Measurements from ENCODE around the gene ANKRD22. TPM values are rescaled to one million over a fixed set of nuclear protein-coding genes. Genes with fewer than 3 reads are reported as not detected.
A peak's percentile ranks its signal among the peaks of the same experiment; 100 is the strongest.
"Not testable (repeated sequence)": the region's sequence is repeated elsewhere in the genome, so short reads cannot be mapped to it uniquely, and the experiment has no call there.

ANKRD22 gene
- polyA plus RNA-seq, 3 donors, result 0.17 to 0.36 TPM; not detected in 1

DNA sequence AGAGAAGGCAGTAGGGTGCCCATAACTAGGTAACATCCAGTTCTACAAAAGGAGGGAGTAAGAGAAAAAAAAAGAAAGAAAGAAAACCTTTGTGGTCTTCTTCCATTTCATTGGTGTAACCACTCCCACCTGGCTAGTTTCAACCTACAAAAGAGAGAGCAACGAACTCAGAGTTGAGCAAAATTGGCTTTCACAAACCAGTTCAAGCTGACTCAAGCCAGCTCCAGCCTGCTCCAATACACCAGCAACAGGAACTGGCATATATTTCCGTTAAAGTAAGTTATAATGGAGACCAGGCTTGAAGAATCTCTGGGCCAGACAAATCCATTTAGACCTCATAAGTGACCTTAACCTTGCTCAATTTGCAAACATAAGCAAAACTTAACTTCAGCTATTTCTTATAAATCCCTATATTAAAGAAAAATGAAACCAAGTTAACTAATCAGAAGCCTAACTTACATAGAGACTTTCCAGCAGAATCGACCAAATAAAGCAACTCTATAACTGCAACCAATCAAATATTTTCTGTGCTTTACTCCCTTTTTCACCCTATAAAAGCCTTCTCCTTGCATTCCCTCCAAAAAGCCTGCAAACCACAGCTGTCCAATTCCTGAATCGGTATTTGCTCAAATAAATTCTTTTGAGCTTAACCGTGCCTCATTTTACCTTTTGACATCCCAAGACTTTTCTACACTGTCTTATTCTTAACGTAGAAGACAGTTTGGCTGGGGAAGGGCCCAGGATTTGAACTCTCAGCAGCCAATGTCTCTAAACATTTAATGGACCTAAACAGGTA is 10.1 kb downstream of the ANKRD22 start:
- DNase-seq (ENCODE audit: extremely low read depth in 1 of 11, low read depth in 9 of 11, low spot score in 4 of 11), result no peak

- no peak for DNase-seq (ENCODE audit: extremely low read depth in 1 of 11, low read depth in 9 of 11, low spot score in 4 of 11)
Measured at GRCh38 chr10:88840881-88841280, 10.8 kb downstream of the ANKRD22 start.

DNA sequence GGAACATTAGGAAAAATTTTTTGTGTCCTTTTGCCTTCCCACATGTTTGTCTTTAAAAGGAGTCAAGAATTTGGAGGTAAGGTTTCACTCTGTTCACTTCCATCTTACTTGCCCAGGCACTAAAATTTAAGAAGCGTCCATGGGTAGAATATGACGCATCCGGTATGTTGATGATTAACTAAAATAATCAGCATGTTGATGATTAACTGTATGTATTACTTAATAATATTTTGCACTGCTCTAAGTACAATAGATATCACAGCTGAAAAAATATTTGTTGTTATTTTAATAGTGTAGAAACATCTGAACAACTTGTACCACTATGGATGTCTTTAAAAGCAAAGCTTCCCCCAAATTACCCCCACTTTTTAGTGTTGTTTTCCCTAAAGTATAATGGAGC is 11.5 kb downstream of the ANKRD22 start:
- DNase-seq (ENCODE audit: extremely low read depth in 1 of 11, low read depth in 9 of 11, low spot score in 4 of 11), result no peak

GRCh38 chr10:88838766-88839350 is 12.8 kb downstream of the ANKRD22 start:
- no peak for DNase-seq (ENCODE audit: extremely low read depth in 1 of 11, low read depth in 9 of 11, low spot score in 4 of 11)

DNA sequence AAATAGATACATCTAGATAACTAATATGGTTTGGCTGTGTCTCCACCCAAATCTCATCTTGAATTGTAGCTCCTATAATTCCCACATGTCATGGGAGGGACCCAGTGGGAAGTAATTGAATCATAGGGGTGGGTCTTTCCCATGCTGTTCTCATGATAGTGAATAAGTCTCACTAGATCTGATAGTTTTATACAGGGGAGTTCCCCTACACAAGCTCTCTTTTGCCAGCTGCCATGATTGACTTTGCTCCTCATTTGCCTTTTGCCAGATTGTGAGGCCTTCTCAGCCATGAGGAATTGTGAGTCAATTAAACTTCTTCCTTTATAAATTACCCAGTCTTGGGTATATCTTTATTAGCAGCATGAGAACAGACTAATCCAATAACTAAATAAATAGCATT is 14.0 kb downstream of the ANKRD22 start:
- DNase-seq (ENCODE audit: extremely low read depth in 1 of 11, low read depth in 9 of 11, low spot score in 4 of 11), result not testable (repeated sequence)

- DNase-seq (ENCODE audit: extremely low read depth in 1 of 11, low read depth in 9 of 11, low spot score in 4 of 11), result no peak
Measured at GRCh38 chr10:88835910-88836221, 15.8 kb downstream of the ANKRD22 start.

DNA sequence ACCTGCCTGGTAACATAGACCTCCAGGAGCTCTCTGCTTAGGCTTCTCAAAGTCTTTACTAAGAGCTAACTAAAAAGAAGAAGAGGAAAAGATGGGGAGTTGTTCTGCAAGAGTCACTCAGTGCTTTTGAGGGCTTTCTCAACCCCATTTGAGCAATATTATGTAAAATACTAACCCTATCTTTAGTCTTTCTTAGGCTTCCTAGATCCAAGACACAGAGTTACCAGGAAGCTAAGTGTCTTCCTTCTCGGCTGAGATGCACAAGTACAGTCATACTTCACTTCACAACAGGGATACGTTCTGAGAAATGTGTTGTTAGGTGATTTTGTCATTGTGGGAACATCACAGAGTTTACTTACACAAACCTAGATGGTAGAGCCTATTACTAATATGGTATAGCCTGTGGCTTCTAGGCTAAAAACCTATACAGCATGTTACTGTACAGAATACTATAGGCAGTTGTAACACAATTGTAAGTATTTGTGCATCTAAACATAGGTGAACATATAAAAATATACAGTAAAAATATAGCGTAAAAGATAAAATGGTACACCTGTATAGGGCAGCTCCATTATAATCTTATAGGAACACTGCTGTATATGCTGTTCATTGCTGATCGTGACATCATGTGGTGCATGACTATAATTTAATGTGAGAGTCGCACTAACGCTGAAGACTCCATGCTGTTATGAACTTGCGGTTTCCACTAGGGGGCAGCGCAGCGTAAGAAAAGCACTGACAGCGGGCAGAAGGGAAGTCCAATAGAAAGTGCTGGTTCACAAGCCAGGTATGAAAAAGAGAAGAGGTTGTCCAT is 16.3 kb downstream of the ANKRD22 start:
- peak; percentile 69 to 86 (median 75) for DNase-seq (ENCODE audit: extremely low read depth in 1 of 11, low read depth in 9 of 11, low spot score in 4 of 11)

DNA sequence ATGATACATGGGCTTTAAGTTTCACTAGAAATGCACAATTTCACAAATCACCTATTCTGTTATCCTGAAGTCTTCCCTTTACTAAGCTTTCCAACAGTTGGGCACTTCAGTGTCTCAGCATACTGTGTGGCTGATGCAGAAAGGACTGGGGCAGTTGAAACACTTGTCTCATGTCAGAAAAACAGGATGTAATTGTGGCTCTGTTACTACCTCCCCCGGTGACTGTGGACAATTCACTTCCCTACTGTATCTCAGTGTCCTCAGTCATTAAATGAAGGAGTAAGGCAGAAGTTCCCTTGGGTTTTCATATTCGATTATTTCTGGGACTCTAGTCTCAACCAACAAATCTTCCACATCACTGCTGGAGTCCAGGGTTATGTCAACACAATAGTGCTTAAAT is 17.9 kb downstream of the ANKRD22 start:
- no peak for DNase-seq (ENCODE audit: extremely low read depth in 1 of 11, low read depth in 9 of 11, low spot score in 4 of 11)

DNA sequence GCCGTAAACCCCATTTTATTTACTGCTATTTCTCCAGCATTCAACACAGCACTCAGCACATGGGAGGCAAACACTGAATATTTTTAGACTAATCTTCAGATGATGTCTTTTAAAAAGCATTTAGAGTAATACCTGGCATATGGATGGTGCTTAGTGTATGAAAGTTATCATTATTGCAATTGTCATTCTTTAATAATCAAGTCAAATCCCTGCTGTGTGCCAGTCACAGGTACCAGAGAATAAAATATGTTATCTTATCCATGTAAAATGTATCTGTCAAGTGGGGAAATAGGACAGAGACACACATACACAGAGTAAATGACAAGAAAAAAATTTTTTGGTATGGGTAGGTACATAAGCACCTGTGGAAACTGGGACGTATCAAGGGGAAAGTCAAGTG is 18.5 kb downstream of the ANKRD22 start:
- no peak for DNase-seq (ENCODE audit: extremely low read depth in 1 of 11, low read depth in 9 of 11, low spot score in 4 of 11)

DNA sequence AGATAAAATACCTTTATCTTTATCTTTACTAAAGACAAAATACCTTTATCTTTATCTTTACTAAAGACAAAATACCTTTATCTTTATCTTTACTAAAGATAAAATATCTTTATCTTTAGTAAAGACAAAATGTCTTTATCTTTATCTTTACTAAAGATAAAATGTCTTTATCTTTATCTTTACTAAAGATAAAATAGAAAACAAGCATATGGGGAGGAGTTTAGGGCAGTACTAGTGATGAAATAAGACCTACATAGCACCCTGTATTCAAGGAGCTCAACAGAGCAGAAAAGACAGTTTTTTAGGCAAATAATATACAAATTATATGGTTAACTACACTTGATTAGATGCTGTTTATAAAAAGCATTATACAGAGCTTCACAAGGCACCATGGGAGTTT is 19.3 kb downstream of the ANKRD22 start:
- no peak for DNase-seq (ENCODE audit: extremely low read depth in 1 of 11, low read depth in 9 of 11, low spot score in 4 of 11)

GRCh38 chr10:88831709-88832108 is 19.9 kb downstream of the ANKRD22 start:
- no peak for DNase-seq (ENCODE audit: extremely low read depth in 1 of 11, low read depth in 9 of 11, low spot score in 4 of 11)

GRCh38 chr10:88830643-88831268 is 20.9 kb downstream of the ANKRD22 start:
- DNase-seq (ENCODE audit: extremely low read depth in 1 of 11, low read depth in 9 of 11, low spot score in 4 of 11), result no peak

DNA sequence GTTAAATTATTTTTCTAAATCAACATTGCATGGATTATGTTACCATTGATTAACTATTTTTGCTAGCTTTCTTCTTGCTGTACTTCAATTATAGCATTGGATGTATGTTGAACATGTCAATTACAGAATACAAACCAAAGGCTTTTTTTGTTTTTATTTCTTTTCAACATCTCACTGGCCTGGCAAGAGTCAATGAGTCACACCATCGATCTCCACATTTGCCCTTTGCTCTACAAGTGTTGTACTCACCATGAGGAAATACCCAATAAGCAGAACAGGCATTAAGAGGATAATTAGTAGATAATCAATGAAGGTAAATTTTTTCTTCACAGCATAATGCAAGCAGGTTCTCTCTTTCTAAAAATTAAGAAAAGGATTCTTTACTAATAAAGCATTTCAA is 23.3 kb downstream of the ANKRD22 start:
- no peak for DNase-seq (ENCODE audit: extremely low read depth in 1 of 11, low read depth in 9 of 11, low spot score in 4 of 11)

DNA sequence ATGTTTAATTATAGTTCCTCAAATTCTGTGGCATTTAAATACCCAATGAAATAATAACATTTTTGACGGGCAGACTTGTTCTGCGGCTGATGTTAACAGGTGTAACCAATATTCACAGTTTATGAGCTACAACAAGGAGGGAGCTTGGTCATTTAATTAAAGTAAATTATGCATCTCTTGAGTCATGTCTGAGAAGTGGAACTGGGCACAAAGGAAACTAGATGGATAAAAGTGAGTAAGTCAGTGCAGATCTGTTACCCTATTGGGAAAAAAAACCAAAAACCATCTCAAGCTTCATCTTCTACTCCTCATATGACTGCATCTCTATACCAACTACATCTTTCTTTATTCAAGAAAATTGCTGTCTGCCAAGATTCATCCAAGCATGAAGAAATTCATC is 24.0 kb downstream of the ANKRD22 start:
- DNase-seq (ENCODE audit: extremely low read depth in 1 of 11, low read depth in 9 of 11, low spot score in 4 of 11), result no peak

- no peak for DNase-seq (ENCODE audit: extremely low read depth in 1 of 11, low read depth in 9 of 11, low spot score in 4 of 11)
Measured at GRCh38 chr10:88826388-88826787, 25.3 kb downstream of the ANKRD22 start.

DNA sequence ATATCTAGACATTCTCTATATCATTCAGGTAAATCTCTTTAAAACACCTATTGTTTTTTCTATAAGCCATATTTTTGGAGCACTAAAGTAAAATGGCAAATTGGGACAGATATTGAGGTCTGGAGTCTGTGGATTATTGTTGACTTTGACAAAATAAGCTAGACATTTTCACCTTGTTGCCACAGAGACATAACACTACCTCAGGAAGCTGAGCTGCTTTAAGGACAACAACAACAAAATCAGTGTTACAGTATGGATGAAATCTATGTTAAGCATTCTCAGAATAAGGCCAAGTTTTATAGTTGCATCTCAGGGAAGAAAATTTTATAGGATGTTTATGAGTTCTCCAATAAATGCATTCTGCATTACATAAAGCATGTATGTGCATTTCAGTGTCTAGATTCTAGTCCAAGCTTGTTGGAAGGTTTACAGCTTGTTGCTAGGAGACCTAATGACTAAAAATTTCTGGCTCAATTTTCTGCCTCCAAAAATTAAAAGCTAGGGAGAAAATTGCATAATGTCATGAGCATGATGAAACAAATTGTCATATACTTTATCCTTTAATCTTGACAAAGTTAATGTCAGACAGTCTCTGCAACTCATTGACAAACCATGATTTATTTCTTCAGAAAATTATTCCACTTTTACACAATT is 30.8 kb downstream of the ANKRD22 start:
- peak in 9 of 11 donors; percentile 8 to 45 (median 33) for DNase-seq (ENCODE audit: extremely low read depth in 1 of 11, low read depth in 9 of 11, low spot score in 4 of 11)

DNA sequence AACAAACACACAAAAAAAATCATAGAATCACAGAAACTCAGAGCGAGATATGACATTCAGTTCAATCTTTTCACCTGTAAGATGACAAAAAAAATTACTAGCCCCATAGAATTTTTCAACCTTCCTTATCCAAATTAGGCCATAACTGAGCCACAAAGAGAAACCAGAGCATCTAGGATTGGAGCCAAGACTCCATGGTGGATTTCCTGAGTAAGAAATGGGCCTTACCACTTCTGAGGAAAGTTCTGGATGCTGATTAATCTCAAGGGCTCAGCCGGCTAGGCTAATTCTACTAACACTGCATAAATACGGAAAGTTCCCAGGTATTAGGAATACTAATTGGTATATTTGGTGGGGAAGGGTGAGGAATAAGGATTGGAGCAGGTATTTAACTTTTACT is 32.4 kb downstream of the ANKRD22 start:
- no peak for DNase-seq (ENCODE audit: extremely low read depth in 1 of 11, low read depth in 9 of 11, low spot score in 4 of 11)

DNA sequence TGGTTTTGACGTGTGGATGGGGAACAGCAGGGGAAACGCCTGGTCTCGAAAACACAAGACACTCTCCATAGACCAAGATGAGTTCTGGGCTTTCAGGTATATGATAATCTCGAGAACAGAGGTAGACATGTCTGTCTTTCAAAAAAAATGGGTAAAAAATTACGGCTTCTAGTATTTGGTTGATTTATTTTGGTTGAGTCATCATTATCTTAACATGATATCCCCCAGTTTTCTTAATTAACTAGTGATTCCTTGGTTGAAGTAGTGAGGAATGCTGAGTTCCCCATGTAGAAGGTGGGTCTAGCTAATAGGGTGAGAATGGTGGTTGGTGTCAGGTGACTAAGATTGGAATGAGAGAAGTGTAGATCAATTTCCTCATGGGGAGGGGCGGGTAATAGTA is 38.4 kb downstream of the ANKRD22 start:
- DNase-seq (ENCODE audit: extremely low read depth in 1 of 11, low read depth in 9 of 11, low spot score in 4 of 11), result no peak
